Fibroblast of pulmonary artery (primary cell): Measurements from ENCODE around the gene SLC35G6.
"Not testable (repeated sequence)": the region's sequence is repeated elsewhere in the genome, so short reads cannot be mapped to it uniquely, and the experiment has no call there.

Experiments used
- DNase-seq: peaks from one replicate; pipeline ENCODE4 v3.0.0-alpha.2; 2010; ENCODE audit warnings: low read depth
- H3K4me3 ChIP-seq: replicated peaks from 2 replicates; pipeline ENCODE4 v1.5.1; 2011; ENCODE audit warnings: low read depth, mild to moderate bottlenecking, control low read depth, low read length, moderate library complexity
- TF ChIP-seq, protein P1 (sequence below): IDR thresholded peaks from 2 replicates; pipeline ENCODE4 v1.5.1; 2011; ENCODE audit warnings: mild to moderate bottlenecking, control low read depth, low read length, inconsistent platforms; ENCODE audit errors: missing control alignments

The SLC35G6 gene

GRCh38 chr17:7467498-7467897 is 13.7 kb upstream of the SLC35G6 start:
- TF ChIP-seq, protein P1, sequence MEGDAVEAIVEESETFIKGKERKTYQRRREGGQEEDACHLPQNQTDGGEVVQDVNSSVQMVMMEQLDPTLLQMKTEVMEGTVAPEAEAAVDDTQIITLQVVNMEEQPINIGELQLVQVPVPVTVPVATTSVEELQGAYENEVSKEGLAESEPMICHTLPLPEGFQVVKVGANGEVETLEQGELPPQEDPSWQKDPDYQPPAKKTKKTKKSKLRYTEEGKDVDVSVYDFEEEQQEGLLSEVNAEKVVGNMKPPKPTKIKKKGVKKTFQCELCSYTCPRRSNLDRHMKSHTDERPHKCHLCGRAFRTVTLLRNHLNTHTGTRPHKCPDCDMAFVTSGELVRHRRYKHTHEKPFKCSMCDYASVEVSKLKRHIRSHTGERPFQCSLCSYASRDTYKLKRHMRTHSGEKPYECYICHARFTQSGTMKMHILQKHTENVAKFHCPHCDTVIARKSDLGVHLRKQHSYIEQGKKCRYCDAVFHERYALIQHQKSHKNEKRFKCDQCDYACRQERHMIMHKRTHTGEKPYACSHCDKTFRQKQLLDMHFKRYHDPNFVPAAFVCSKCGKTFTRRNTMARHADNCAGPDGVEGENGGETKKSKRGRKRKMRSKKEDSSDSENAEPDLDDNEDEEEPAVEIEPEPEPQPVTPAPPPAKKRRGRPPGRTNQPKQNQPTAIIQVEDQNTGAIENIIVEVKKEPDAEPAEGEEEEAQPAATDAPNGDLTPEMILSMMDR, result no peak
- no peak overlapping the region for H3K4me3 ChIP-seq
- no peak for DNase-seq

DNA sequence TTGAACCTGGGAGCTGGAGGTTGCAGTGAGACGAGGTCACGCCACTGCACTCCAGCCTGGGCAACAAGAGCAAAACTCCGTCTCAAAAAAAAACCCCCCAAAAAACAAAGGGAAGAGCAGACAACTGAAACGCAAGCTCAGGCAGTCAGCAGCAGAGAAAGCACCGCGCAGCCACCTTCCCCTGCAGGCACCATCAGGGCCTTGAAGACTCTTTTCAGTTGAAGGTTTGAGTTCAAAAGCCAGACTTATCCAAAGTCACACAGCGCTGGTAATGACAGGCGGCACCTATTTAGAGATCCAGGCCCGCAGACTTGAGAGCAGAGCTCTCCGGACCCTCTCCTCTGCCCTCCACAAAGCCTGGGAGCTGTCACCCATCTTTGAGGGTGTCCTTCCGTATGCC is 13.0 kb upstream of the SLC35G6 start:
- TF ChIP-seq, protein P1, result no peak
- H3K4me3 ChIP-seq, result no peak overlapping the region
- no peak for DNase-seq

DNA sequence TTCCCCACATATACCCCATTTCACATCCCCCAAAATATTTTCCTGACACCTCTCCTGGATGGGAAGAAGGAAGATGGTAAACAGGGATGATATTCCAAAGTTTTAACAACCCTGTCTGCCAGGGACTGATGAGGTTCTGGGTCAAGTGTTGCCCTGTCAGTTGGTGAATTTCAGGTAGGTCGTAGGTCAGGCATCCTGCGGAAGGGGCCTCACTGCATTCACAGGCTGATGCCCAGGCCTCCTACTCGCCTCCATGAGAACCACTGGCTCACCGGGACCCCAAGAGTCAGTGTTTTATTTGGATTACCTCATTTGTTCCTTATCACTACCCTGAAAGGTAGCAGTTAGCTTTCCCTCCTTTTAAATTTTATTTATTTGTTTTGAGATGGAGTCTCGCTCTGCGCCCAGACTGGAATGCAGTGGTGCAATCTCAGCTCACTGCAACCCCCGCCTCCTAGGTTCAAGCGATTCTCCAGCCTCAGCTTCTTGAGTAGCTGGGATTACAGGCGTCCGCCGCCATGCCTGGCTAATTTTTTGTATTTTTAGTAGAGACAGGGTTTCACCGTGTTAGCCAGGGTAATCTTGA is 12.3 kb upstream of the SLC35G6 start:
- no peak overlapping the region for H3K4me3 ChIP-seq
- DNase-seq, result no peak
- TF ChIP-seq, protein P1, result no peak

DNA sequence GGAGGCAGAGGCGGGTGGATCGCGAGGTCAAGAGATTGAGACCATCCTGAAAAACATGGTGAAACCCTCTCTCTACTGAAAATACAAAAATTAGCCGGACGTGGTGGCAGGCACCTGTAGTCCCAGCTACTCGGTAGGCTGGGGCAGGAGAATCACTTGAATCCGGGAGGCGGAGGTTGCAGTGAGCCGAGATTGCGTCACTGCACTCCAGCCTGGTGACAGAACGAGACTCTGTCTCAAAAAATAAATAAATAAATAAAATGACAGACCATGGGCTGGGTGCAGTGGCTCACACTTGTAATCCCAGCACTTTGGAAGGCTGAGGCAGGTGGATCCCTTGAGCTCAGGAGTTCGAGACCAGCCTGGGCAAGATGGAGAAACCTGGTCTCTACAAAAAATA is 11.4 kb upstream of the SLC35G6 start:
- not testable (repeated sequence) for DNase-seq, H3K4me3 ChIP-seq

DNA sequence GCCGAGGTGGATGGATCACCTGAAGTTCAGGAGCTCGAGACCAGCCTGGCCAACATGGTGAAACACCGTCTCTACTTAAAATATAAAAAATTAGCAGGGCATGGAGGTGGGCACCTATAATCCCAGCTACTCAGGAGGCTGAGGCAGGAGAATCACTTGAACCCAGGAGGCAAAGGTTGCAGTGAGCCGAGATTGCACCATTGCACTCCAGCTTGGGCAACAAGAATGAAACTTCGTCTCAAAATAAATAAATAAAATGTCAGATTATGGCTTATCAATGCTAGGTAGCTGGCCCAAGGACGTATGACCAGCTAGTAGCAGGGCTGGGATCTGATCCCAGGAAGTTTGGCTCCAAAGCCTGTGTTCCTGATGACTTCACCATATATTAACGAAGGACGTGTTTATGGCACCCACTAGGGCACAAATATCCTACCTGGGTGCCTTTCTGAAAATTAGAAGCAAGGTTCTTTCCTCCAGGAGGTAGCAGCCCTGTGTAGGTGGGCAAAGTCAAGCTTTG is 10.7 kb upstream of the SLC35G6 start:
- not testable (repeated sequence) for H3K4me3 ChIP-seq, DNase-seq

GRCh38 chr17:7471729-7472128 is 9.5 kb upstream of the SLC35G6 start:
- H3K4me3 ChIP-seq, result no peak overlapping the region
- DNase-seq, result no peak
- TF ChIP-seq, protein P1, result no peak

DNA sequence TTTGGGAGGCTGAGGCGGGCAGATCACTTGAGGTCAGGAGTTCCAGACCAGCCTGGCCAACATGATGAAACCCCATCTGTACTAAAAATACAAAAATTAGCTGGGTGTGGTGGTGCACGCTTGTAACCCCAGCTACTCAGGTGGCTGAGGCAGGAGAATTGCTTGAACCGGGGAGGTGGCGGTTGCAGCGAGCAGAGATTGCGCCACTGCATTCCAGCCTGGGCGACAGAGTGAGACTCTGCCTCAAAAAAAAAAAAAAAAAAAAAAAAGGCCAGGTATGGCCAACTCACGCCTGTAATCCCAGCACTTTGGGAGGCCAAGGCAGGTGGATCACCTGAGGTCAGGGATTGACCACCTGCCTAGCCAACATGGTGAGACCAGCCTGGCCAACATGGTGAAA is 6.5 kb upstream of the SLC35G6 start:
- not testable (repeated sequence) for H3K4me3 ChIP-seq, DNase-seq

DNA sequence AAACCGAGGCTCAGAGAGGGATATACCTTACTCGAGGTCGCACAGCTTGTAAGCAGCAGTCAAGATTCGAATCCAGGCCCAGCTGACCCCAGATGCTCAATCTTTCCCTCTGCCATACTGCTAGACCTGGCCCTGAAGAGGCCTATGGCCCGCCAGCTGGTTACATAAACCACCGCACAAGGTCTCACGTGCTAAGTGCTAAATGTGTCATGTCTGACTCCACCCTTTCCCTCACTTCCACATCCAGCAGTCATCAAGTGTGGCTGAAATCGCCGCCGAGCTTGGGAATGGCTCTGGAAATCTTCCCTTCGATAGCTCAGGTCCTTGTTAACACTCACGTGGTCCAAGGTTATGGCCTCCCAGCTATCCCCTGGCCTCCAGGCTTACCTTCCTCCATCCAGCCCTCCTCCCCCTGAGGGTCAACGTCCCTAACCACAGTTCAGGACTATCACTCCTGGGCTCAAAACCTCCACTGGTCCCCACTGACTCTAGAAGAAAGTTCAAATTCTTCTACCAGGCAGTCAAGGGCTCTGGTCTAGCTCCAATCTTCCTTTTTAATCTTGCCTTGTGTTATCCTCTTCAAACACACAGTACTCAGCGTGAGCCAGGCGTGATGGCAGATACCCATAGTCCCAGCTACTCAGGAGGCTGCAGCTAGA is 5.4 kb upstream of the SLC35G6 start:
- H3K4me3 ChIP-seq, result no peak overlapping the region
- no peak for DNase-seq
- TF ChIP-seq, protein P1, result no peak
